Loucy (cell line): ENCODE data around the gene SNCG.

Source experiments
- CTCF ChIP-seq: fragments of 200-600 bp; sonication (generic); conservative IDR thresholded peaks from 2 replicates; pipeline ENCODE4 v1.5.1; 2014; ENCODE audit warnings: mild to moderate bottlenecking, antibody characterized with exemption, low read length
- EZH2phosphoT487 ChIP-seq: fragments of 200-600 bp; IDR thresholded peaks from 2 replicates; pipeline ENCODE4 v1.6.1; 2018; ENCODE audit warnings: antibody characterized with exemption, mild to moderate bottlenecking, moderate library complexity, borderline replicate concordance

GRCh38 chr10:86988520-86988919 lies 30.1 kb downstream of the SNCG start:
- TF ChIP-seq CTCF (no peak), EZH2phosphoT487 (no peak)
